HEK293T (cell line): Measurements from ENCODE around the gene SAMHD1.
A peak's percentile ranks its signal among the peaks of the same experiment; 100 is the strongest.
"Not testable (repeated sequence)": the region's sequence is repeated elsewhere in the genome, so short reads cannot be mapped to it uniquely, and the experiment has no call there.

Experiments
- CTCF ChIA-PET: fragments of 350-600 bp; formaldehyde crosslinking; extraction: SDS; loops from one replicate; lab custom pipeline; 2021; ENCODE audit warnings: antibody characterized with exemption, inconsistent platforms; lab: Yijun Ruan, JAX
- POLR2A ChIA-PET: fragments of 350-600 bp; formaldehyde crosslinking; extraction: SDS; loops from one replicate; lab custom pipeline; 2020; ENCODE audit warnings: antibody characterized with exemption, inconsistent platforms; lab: Yijun Ruan, JAX
- DNase-seq: peaks from one replicate; pipeline ENCODE4 v3.0.0; 2012; ENCODE audit warnings: mixed read lengths; ENCODE audit errors: extremely low spot score
- ARNT ChIP-seq: fragments of 450-650 bp; IDR thresholded peaks from 2 replicates; pipeline ENCODE4 v1.6.1; 2017; ENCODE audit warnings: mild to moderate bottlenecking
- BHLHE40 ChIP-seq: fragments of 450-650 bp; IDR thresholded peaks from 2 replicates; pipeline ENCODE4 v1.6.1; 2016; ENCODE audit warnings: mild to moderate bottlenecking, moderate library complexity, borderline replicate concordance
- CTBP1 ChIP-seq: fragments of 450-650 bp; IDR thresholded peaks from 2 replicates; pipeline ENCODE4 v1.6.1; 2016; ENCODE audit warnings: borderline replicate concordance
- ELF4 ChIP-seq: fragments of 450-650 bp; IDR thresholded peaks from 2 replicates; pipeline ENCODE4 v1.6.1; 2017; ENCODE audit warnings: antibody characterized with exemption
- FOXA1 ChIP-seq: fragments of 450-650 bp; IDR thresholded peaks from 2 replicates; pipeline ENCODE4 v1.6.1; 2016; ENCODE audit warnings: mild to moderate bottlenecking
- FOXK2 ChIP-seq: fragments of 450-650 bp; IDR thresholded peaks from 2 replicates; pipeline ENCODE4 v1.6.1; 2016; ENCODE audit warnings: mild to moderate bottlenecking
- FOXM1 ChIP-seq: fragments of 450-650 bp; IDR thresholded peaks from 2 replicates; pipeline ENCODE4 v1.6.1; 2017; ENCODE audit warnings: mild to moderate bottlenecking, borderline replicate concordance
- HDGF ChIP-seq: fragments of 450-650 bp; IDR thresholded peaks from 2 replicates; pipeline ENCODE4 v1.6.1; 2017; ENCODE audit warnings: antibody characterized with exemption, borderline replicate concordance
- L3MBTL2 ChIP-seq: fragments of 450-650 bp; conservative IDR thresholded peaks from 2 replicates; pipeline ENCODE4 v1.6.1; 2016; ENCODE audit warnings: mild to moderate bottlenecking
- LEF1 ChIP-seq: fragments of 450-650 bp; IDR thresholded peaks from 2 replicates; pipeline ENCODE4 v1.6.1; 2017; ENCODE audit warnings: mild to moderate bottlenecking, borderline replicate concordance
- NFRKB ChIP-seq: fragments of 450-650 bp; IDR thresholded peaks from 2 replicates; pipeline ENCODE4 v1.6.1; 2016; ENCODE audit warnings: mild to moderate bottlenecking, moderate library complexity
- SP1 ChIP-seq: fragments of 450-650 bp; IDR thresholded peaks from 2 replicates; pipeline ENCODE4 v1.6.1; 2017
- SUZ12 ChIP-seq: fragments of 450-650 bp; IDR thresholded peaks from 2 replicates; pipeline ENCODE4 v1.6.1; 2016; ENCODE audit warnings: mild to moderate bottlenecking
- TARDBP ChIP-seq: fragments of 450-650 bp; IDR thresholded peaks from 2 replicates; pipeline ENCODE4 v1.6.1; 2016
- ZNF384 ChIP-seq: fragments of 450-650 bp; IDR thresholded peaks from 2 replicates; pipeline ENCODE4 v1.6.1; 2016
- TF ChIP-seq, protein P1 (sequence below): fragments of 450-650 bp; IDR thresholded peaks from 2 replicates; pipeline ENCODE4 v1.6.1; 2016

The SAMHD1 gene

DNA sequence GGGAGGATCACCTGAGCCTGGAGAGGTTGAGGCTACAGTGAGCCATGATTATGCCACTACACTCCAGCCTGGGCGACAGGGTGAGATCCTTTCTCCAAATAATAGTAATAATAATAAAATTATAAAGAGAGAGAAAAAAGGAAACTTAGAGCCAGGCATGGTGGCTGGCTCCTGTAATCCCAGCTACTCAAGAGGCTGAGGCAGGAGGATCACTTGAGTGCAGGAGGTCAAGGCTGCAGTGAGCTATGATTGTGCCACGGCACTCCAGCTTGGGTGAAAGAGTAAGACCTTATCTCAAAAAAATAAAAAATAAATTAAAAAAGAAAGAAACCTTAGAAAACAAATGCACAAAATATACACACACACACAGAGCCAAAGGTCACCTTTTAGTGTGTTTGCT, 5.2 kb upstream of the SAMHD1 start:
- CTCF ChIA-PET: no interaction called here
- no peak for DNase-seq
- TF ChIP-seq LEF1 (no peak), FOXK2 (no peak), NFRKB (no peak), ZNF384 (no peak), SP1 (no peak), L3MBTL2 (no peak), FOXM1 (no peak), FOXA1 (no peak), HDGF (no peak), BHLHE40 (no peak), TARDBP (no peak), SUZ12 (no peak), ARNT (no peak)
- TF ChIP-seq, protein P1, sequence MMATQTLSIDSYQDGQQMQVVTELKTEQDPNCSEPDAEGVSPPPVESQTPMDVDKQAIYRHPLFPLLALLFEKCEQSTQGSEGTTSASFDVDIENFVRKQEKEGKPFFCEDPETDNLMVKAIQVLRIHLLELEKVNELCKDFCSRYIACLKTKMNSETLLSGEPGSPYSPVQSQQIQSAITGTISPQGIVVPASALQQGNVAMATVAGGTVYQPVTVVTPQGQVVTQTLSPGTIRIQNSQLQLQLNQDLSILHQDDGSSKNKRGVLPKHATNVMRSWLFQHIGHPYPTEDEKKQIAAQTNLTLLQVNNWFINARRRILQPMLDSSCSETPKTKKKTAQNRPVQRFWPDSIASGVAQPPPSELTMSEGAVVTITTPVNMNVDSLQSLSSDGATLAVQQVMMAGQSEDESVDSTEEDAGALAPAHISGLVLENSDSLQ: no peak
- POLR2A ChIA-PET: no interaction called here

DNA sequence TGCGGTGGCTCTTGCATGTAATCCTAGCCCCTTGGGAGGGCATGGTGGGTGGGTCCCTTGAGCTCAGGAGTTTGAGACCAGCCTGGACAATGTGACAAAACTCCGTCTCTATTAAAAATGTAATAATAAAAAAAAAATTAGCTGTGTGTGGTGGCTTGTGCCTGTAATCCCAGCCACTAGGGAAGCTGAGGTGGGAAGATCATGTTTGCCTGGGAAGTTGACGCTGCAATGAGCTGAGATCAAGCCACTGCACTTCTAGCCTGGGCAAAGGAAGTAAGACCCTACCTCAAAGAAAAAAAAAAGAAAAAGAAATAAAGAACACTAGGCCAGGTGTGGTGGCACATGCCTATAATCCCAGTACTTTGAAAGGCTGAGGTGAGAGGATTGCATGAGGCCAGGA, 4.5 kb upstream of the SAMHD1 start:
- CTCF ChIA-PET: no interaction called here
- DNase-seq: no peak
- POLR2A ChIA-PET: no interaction called here
- TF ChIP-seq NFRKB (no peak), SUZ12 (no peak), ARNT (no peak), FOXM1 (no peak), ELF4 (no peak), SP1 (no peak), TARDBP (no peak), HDGF (no peak), BHLHE40 (no peak), LEF1 (no peak), CTBP1 (no peak), ZNF384 (no peak), FOXA1 (no peak), L3MBTL2 (no peak), FOXK2 (no peak)
- TF ChIP-seq, protein P1: no peak

DNA sequence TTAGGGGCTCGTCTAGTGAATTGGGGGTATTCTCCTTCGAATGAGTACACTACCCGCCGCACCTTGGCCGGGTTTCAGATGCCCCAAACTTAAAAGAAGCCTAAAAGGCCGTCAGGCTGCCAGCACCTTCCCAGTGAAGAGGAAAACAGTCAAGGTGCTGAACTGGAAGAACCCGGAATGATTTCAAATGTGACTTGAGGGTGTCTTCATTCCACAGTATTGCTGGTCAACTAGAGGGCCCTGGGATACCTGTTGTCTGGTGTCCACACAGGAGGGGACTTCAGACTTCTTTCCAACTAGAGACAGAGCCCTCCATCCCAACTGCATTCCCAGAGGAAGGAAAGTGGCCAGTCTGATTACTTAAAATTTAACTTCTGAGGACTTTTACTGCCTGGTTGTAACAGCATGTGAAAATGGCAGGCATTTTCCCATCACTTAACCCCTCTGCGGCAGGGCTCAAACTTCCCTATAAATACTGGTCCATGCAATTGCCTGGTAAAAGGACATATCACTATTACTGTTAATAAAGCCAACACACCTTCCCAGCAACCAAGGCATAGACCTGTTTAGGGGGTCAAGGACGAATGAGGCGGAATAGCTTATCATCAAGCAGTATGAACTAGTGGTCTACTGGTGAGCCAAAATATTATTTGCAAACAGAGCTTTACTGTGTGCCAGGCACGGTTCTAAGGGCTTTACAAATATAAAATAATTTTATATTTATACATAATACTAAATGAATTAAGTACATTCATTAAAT, 651 bp upstream of the SAMHD1 start:
- peak; percentile 11 for DNase-seq
- TF ChIP-seq FOXK2 (no peak), L3MBTL2 (no peak), ARNT (no peak)
- POLR2A ChIA-PET: no interaction called here
- CTCF ChIA-PET: no interaction called here

DNA sequence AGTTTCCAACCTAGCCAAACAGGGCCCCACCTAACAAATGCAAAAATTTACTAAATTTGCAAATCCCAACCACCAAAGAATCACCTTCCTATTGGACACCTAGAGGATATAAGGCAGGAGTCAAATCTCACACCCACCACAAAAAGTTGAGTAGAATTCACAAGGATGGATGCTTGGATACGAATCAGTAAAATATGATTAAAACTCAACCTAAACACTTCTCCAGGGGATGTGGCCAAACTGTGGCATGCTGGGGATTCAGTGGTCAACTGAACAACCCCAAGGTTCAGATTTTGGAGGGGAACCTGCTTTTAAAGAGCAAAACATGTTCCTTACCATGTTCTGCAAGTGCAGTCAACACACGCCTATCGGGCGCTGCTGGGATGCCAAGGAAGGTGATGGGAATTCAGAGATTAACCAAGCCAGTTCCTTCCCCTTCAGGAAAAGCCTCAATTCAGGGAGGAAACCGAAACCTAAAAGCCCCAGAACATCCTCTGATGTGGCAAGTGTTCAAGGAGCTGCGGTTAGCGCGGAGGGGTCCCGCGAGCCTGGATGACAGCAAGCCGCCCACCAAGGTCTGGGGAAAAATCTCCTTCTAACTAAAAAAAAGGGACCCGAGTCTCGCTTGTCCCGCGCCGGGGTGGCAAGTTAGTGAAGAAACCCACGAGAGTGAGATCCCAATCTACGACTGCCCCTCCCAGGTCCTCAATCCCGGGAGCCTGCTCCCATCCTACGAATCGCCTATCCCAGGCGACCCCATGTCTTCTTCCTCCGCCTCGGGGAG, 902 bp downstream of the SAMHD1 start:
- CTCF ChIA-PET: interaction anchor here (0.6 kb wide), 1 partner anchor 71 kb away, joined by 3 read pairs; no protein-coding TSS in a partner anchor
- DNase-seq: peak; percentile 42
- POLR2A ChIA-PET: no interaction called here
- TF ChIP-seq, protein P1: no peak
- TF ChIP-seq L3MBTL2 (0 out of 2 replicates have a peak, but pooled peaks have one; percentile 12), HDGF (no peak)

DNA sequence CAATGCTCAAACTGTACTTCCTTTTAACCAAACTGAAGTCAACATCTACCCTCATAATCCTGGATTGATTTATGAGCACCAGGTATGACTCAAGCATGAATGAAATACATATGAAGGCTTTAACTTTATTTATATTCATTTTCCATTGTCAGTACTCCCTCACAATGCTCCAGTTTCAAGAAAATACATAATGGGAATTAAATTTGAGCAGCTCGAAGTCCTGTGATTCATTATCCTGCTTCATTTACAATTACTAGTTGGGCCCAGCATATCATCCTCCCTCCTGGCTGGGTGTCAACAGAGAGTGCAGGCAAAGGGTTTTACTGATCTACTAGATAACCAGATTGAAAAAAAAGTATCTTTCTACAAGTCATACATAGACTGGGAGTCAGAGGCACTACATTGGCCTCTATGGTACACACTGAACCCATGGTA, 10.1 kb downstream of the SAMHD1 start:
- CTCF ChIA-PET: no interaction called here
- no peak for DNase-seq
- no peak for TF ChIP-seq HDGF
- TF ChIP-seq, protein P1: peak; percentile 30; the same call in 1 of the 2 replicates
- POLR2A ChIA-PET: no interaction called here

DNA sequence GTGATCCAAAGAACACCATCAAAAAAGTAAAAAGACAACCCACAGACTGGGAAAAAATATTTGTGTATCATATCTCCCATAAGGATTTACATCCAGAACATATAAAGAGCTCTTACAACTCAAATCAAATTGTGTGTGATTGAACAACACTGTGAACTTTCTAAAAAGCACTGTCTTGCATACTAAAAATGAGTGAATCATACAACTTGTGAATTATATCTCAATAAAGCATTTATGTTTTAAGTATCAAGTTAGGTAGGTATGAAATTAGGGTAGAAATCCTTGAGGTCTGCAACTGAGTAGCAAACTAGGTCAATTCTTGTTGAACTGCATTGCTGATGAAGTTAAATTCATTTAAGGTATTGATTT, 14.1 kb downstream of the SAMHD1 start:
- TF ChIP-seq, protein P1: no peak
- ChIA-PET POLR2A (no interaction called here), CTCF (no interaction called here)

DNA sequence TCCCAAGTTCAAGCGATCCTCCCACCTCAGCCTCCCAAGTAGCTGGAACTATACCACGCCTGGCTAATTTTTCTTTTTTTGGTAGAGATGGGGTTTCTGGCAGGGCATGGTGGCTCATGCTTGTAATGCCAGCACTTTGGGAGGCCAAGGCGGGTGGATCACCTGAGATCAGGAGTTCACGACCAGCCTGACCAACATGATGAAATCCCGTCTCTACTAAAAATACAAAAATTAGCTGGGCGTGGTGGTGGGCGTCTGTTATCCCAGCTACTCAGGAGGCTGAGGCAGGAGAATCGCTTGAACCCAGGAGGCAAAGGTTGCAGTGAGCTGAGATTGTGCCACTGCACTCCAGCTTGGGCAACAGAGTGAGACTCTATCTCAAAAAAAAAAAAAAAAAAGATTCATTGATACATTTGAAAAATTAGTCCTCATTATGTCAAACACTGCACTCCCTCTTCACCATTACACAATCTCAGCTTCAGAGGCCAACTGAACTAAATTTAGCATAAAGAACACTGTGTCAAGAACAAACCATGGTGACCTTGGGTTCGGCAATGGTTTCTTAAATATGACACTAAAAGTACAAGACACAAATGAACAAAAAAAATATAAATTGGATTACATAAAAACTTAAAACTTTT, 14.6 kb downstream of the SAMHD1 start:
- DNase-seq, CTCF ChIA-PET, POLR2A ChIA-PET: not testable (repeated sequence)

More for the DNA sequence above, 14.1 kb downstream of the SAMHD1 start:
- no peak for DNase-seq
